ENCODE measurements around the gene IGFBP4.

IGFBP4 gene

GRCh38 chr17:40493697-40494096, 50.4 kb downstream of the IGFBP4 start:
- DNase-seq: no peak

GRCh38 chr17:40495140-40495539, 51.9 kb downstream of the IGFBP4 start:
- no peak for DNase-seq

GRCh38 chr17:40496170-40496569, 52.9 kb downstream of the IGFBP4 start:
- no peak for DNase-seq

GRCh38 chr17:40496634-40497420, 53.6 kb downstream of the IGFBP4 start:
- DNase-seq: no peak

- no peak for DNase-seq
These were observed 54.4 kb downstream of the IGFBP4 start for GRCh38 chr17:40497695-40498094.

- DNase-seq: no peak
These were observed 55.2 kb downstream of the IGFBP4 start for GRCh38 chr17:40498281-40499084.

GRCh38 chr17:40499551-40500189, 56.4 kb downstream of the IGFBP4 start:
- DNase-seq: peak; percentile 81

- DNase-seq: no peak
These were observed 56.9 kb downstream of the IGFBP4 start for GRCh38 chr17:40500190-40500589.

GRCh38 chr17:40500709-40501108, 57.5 kb downstream of the IGFBP4 start:
- DNase-seq: no peak

GRCh38 chr17:40501499-40501911, 58.3 kb downstream of the IGFBP4 start, which contains the start of gene TNS4:
TSS of gene TNS4 (minus strand) at chr17:40501623. CDS start at chr17:40496425, 5,198 bp downstream.
- DNase-seq: no peak

GRCh38 chr17:40502716-40503115, 59.5 kb downstream of the IGFBP4 start:
- DNase-seq: no peak

- DNase-seq: no peak
These were observed 59.9 kb downstream of the IGFBP4 start for GRCh38 chr17:40503154-40503553.

- no peak for DNase-seq
These were observed 63.5 kb downstream of the IGFBP4 start for GRCh38 chr17:40506786-40507185.
